Heart left ventricle (tissue), 13 donors: ENCODE data around the gene SLC25A18.

ENCODE experiments used
- CTCF ChIP-seq, 12 donors: fragments of 200-600 bp; sonication (generic) in 4 of 12; IDR thresholded peaks; one replicate each; pipeline versions ENCODE4 v1.5.0 to v1.8.0; 2018 to 2022; ENCODE audit warnings: antibody characterized with exemption in 12 of 12, mild to moderate bottlenecking in 5 of 12
- POLR2A ChIP-seq, 2 donors: fragments of 450-650 bp; IDR thresholded peaks; one replicate each; pipeline ENCODE4 v1.6.1; 2017; ENCODE audit warnings: antibody characterized with exemption in 2 of 2, mild to moderate bottlenecking in 2 of 2, moderate library complexity in 2 of 2
- donor health status: ischemic (EF 13 %, LVEDD 7.1; RV severe dilation, severe dysfunction).
- donor health status: DM: no; HTN: yes; CAD: no.
- donor health status: DM: no; HTN: no; CAD: no.
- donor health status: ischemic (EF 25% LVEDD 6.9; RV normal size, moderate dysfunction).
- donor health status: ischemic (EF 25% LVEDD 5.7; RV mildly dilated, moderate dysfunction).
- donor health status: ischemic (EF 35%, LVEDD 5.7; RV mildly dilated, moderate dysfunction).
- donor health status: nonischemic (EF 11% LVEDD 7.7; RV severe dilation, severe dysfunction).
- donor health status: DM: yes; HTN: yes; CAD: no.
- donor health status: PGD.
- donor health status: ischemic (EF 29% LVEDD 5.4; RV normal size, mild dysfunction).
- donor health status: nonischemic (EF 23%, LVEDD 6.1; RV moderate dilation, normal function).

- TF ChIP-seq CTCF (IDR thresholded peaks at IDR 0.05), result no peak
- no peak for TF ChIP-seq POLR2A (IDR thresholded peaks at IDR 0.05)
Measured at GRCh38 chr22:17631076-17631565, 67.8 kb downstream of the SLC25A18 start.
